Thyroid gland (tissue), 4 donors: ENCODE measurements around the gene CHCT1. TPM values are rescaled to one million over a fixed set of nuclear protein-coding genes. Genes with fewer than 3 reads are reported as not detected.

Experiments used
- DNase-seq, 2 donors: peaks; one replicate each; pipeline ENCODE4 v3.0.0-alpha.2; 2019
- H3K27ac ChIP-seq, 3 donors: fragments of 200-600 bp; sonication (generic); 1 replicate in 2 of 3; 2 replicates in 1 of 3; pipeline ENCODE4 v1.5.1; 2016 to 2019; ENCODE audit warnings: mild to moderate bottlenecking in 1 of 3, moderate library complexity in 1 of 3
- H3K27me3 ChIP-seq: fragments of 200-600 bp; sonication (generic); one replicate; pipeline ENCODE4 v1.5.1; 2019
- H3K36me3 ChIP-seq, 2 donors: fragments of 200-600 bp; sonication (generic); one replicate each; pipeline ENCODE4 v1.5.1; 2016 to 2019
- H3K4me1 ChIP-seq, 2 donors: fragments of 200-600 bp; sonication (generic); one replicate each; pipeline ENCODE4 v1.5.1; 2017 to 2019
- H3K4me3 ChIP-seq, 3 donors: fragments of 200-600 bp; sonication (generic); replicated peaks in 1 of 3; 1 replicate in 2 of 3; 2 replicates in 1 of 3; pipeline ENCODE4 v1.5.1; 2016; ENCODE audit warnings: mild to moderate bottlenecking in 1 of 3
- H3K9me3 ChIP-seq: fragments of 200-600 bp; sonication (generic); one replicate; pipeline ENCODE4 v1.5.1; 2017
- POLR2A ChIP-seq, 2 donors: fragments of 450-650 bp; IDR thresholded peaks; one replicate each; pipeline ENCODE4 v1.6.1; 2017; ENCODE audit warnings: antibody characterized with exemption in 2 of 2, mild to moderate bottlenecking in 2 of 2, moderate library complexity in 1 of 2
- WGBS, 2 donors: methylation state at CpG; one replicate each; pipeline ENCODE4 v1.1.5; 2017; 5-methylcytosine and 5-hydroxymethylcytosine counted together
- intact Hi-C: fragments of 100-400 bp; cut with DNase I; formaldehyde crosslinking; loops from one replicate; pipeline ENCODE4 v1.15.1; 2023
- total RNA-seq, 4 donors: library from RNA; depleted of rRNA; stranded (reverse); fragments of >200 nt; gene quantifications; one replicate each; pipeline ENCODE4 v1.2.3, GENCODE V29; 2016
- TF ChIP-seq, protein P1 (sequence below), 6 experiments: fragments of 200-600 bp in 3 of 6; fragments of 450-650 bp in 3 of 6; sonication (generic) in 3 of 6; IDR thresholded peaks; one replicate each; pipeline ENCODE4 v1.5.1; 2016 to 2019; ENCODE audit warnings: antibody characterized with exemption in 6 of 6, mild to moderate bottlenecking in 2 of 6, inconsistent platforms in 1 of 6, moderate library complexity in 1 of 6

The CHCT1 gene
- total RNA-seq, 4 donors from 2014 or later: not detected

DNA sequence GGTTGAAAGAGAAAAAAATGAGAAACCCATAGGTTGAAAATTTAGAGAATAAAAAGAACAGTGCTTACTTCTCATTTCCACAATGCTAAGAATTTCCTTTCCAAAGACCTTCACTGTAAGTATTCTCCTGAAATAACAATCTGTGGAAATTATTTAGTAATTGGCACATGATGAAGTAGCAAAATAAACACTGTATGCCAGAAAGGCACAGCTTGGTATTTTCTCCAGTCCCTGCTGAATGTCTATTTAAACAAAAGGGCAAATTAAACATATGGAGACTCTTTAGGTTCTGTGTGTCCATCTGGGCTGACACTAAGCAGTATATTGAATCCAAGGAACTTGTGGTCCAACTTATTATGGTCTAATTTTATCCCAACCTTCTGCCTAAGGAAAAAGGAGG is 46.1 kb downstream of the CHCT1 start:
- Histone ChIP-seq H3K27me3 (no peaks in the 10 kb centered on the region), H3K27ac (peak overlapping the region in 1 of 3 donors; percentile 55), H3K9me3 (no peaks in the 10 kb centered on the region), H3K4me3 (no peak overlapping the region), H3K36me3 (peaks cover 11 to 20% of the 10 kb centered on the region in 2 donors), H3K4me1 (peaks cover 18 to 22% of the 10 kb centered on the region in 2 donors)
- TF ChIP-seq, protein P1, sequence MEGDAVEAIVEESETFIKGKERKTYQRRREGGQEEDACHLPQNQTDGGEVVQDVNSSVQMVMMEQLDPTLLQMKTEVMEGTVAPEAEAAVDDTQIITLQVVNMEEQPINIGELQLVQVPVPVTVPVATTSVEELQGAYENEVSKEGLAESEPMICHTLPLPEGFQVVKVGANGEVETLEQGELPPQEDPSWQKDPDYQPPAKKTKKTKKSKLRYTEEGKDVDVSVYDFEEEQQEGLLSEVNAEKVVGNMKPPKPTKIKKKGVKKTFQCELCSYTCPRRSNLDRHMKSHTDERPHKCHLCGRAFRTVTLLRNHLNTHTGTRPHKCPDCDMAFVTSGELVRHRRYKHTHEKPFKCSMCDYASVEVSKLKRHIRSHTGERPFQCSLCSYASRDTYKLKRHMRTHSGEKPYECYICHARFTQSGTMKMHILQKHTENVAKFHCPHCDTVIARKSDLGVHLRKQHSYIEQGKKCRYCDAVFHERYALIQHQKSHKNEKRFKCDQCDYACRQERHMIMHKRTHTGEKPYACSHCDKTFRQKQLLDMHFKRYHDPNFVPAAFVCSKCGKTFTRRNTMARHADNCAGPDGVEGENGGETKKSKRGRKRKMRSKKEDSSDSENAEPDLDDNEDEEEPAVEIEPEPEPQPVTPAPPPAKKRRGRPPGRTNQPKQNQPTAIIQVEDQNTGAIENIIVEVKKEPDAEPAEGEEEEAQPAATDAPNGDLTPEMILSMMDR (IDR thresholded peaks at IDR 0.05): no peak
- no peak for TF ChIP-seq POLR2A (IDR thresholded peaks at IDR 0.05)
- no peak for DNase-seq
- intact Hi-C loops: no loop called here

DNA sequence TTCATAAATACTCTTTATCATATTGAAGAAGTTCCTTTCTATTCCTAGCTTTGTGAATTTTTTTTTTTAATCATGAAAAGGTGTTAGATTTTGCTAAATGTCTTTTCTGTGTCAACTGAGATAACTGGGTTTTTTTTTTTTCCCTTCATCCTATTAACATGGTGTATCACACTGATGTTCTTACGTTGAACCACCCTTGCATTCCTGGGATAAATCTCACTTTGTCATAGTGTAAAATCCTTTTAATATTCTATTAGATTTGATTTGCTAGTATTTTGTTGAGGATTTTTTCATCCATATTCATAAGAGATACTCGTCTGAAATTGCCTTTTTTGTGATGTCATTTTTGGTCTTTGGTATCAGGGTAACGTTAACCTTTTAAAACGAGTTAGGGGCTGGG is 49.2 kb downstream of the CHCT1 start:
- Histone ChIP-seq H3K27ac (no peak overlapping the region), H3K4me3 (no peak overlapping the region), H3K27me3 (no peaks in the 10 kb centered on the region), H3K4me1 (peaks cover 18 to 22% of the 10 kb centered on the region in 2 donors), H3K9me3 (no peaks in the 10 kb centered on the region), H3K36me3 (no peaks in the 10 kb centered on the region)
- no peak for DNase-seq
- intact Hi-C loops: loop anchor here (5.0 kb wide), 1 partner anchor 166 kb away; no protein-coding TSS in a partner anchor
- 95 to 97% methylated on average over 4 of the region's 4 CpGs for WGBS, 2 donors
- TF ChIP-seq, protein P1 (IDR thresholded peaks at IDR 0.05): no peak
- no peak for TF ChIP-seq POLR2A (IDR thresholded peaks at IDR 0.05)

DNA sequence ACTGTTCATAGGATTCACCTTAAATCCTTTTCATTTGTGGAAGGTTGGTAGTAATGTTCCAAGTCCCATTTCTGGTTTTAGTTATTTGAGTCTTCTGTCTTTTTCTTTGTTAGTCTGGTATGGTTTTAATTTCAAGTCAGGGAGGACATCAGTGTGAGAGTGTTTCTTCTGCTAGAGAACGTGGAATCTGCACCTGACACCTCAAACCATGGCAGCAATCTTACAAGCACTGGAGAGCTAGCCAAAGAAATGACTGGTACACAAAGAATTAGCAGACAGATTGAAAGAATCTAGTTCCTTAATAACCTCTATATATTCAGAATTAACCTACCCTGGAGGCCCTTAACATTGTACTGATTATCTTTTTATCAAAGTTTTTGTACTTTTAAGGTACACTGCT is 50.2 kb downstream of the CHCT1 start:
- WGBS, 2 donors: 96 to 100% methylated on average over 1 of the region's 1 CpG
- TF ChIP-seq, protein P1 (IDR thresholded peaks at IDR 0.05): no peak
- TF ChIP-seq POLR2A (IDR thresholded peaks at IDR 0.05): no peak
- no peak overlapping the region for H3K4me3 ChIP-seq
- intact Hi-C loops: loop anchor here (5.0 kb wide), 1 partner anchor 165 kb away; no protein-coding TSS in a partner anchor
- peaks cover 18 to 22% of the 10 kb centered on the region in 2 donors for H3K4me1 ChIP-seq
- H3K27ac ChIP-seq: no peak overlapping the region
- DNase-seq: no peak
- no peaks in the 10 kb centered on the region for H3K9me3 ChIP-seq
- no peaks in the 10 kb centered on the region for H3K27me3 ChIP-seq
- H3K36me3 ChIP-seq: no peaks in the 10 kb centered on the region

DNA sequence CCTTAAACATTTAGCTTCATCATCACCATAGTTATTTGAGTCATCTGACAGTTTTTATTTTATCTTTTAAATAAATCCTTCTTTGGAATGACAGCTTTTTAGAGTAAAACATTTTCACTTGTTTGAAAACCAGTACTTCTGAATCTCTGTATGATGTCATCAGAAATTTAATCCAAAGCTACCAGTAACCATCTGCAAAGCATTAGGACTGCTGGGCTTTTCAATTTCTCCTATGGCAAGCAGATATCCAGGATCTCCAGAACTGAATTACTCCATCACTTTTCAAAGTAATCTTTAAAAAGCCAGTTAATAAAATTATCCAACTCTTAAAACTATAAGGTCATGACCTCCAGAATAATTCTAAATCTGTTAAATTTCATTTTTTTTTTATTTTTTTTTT is 51.5 kb downstream of the CHCT1 start:
- H3K9me3 ChIP-seq: no peaks in the 10 kb centered on the region
- H3K36me3 ChIP-seq: peaks cover 0 to 3% of the 10 kb centered on the region in 2 donors
- intact Hi-C loops: loop anchor here (5.0 kb wide), 1 partner anchor 164 kb away; no protein-coding TSS in a partner anchor
- no peak for DNase-seq
- peaks cover 12 to 14% of the 10 kb centered on the region in 2 donors for H3K4me1 ChIP-seq
- no peak overlapping the region for H3K4me3 ChIP-seq
- TF ChIP-seq, protein P1 (IDR thresholded peaks at IDR 0.05): no peak
- no peak for TF ChIP-seq POLR2A (IDR thresholded peaks at IDR 0.05)
- H3K27me3 ChIP-seq: no peaks in the 10 kb centered on the region
- no peak overlapping the region for H3K27ac ChIP-seq

Other genes with a start within 250 kb of the CHCT1 start
- gene USP32, start 30.4 kb upstream of the CHCT1 start, total RNA-seq: 10 to 100 TPM; 49.9 to 76.5 (median 65.0) TPM
- 10 to 100 TPM; 33.1 to 49.0 (median 45.4) TPM for gene APPBP2, start 103.8 kb downstream of the CHCT1 start, total RNA-seq
- 10 to 100 TPM; 11.3 to 19.5 (median 15.2) TPM for gene PPM1D, start 177.7 kb downstream of the CHCT1 start, total RNA-seq